Amygdala (tissue), 56 donors: Measurements from ENCODE around the gene PHB1.
"Not testable (repeated sequence)": the region's sequence is repeated elsewhere in the genome, so short reads cannot be mapped to it uniquely, and the experiment has no call there.

ENCODE experiments used
- DNase-seq, 56 donors: peaks; one replicate each; lab custom pipeline; 2025; lab: John Stamatoyannopoulos, UW

The PHB1 gene

GRCh38 chr17:49384951-49385350, 29.7 kb downstream of the PHB1 start:
- no peak for DNase-seq

DNA sequence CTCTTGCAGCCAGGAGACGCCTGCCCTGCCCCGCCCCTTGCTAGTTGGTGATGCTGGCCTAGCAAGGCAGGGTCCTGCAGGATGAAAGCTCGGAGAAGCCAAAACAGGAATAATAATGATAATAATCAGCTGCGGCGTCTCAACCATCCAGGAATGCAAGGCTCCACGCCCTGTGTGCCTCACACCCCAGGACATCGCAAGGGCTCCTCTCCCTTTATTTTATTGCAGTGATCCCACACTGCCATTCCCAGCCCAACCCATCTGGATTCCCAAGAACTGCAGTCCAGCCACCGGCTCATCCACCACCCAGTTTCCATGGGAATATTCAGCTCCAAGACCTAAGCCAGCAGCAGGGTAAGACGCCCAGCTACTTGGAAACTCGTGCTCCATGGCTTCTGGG, 31.6 kb downstream of the PHB1 start:
- no peak for DNase-seq

GRCh38 chr17:49382556-49382955, 32.1 kb downstream of the PHB1 start:
- DNase-seq: no peak

DNA sequence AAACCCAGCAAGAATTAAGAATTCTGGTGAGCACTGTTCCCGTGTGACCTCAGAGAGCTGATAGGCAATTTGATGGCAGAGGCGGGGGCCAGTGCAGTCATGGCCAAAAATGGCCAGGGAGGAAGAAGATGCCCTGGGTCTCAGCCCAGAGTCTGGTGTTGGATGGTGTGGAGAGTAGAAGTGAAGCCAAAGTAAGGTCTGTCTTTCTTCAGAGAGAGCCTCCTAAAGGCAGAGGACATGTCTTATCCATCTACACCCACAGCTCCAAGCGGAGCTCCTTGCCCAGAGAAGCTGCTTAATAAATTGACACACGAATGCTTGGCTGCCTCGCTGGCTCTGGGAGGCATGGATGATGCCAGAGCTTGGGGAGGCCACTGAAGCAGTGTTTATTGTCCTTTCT, 32.9 kb downstream of the PHB1 start:
- no peak for DNase-seq

DNA sequence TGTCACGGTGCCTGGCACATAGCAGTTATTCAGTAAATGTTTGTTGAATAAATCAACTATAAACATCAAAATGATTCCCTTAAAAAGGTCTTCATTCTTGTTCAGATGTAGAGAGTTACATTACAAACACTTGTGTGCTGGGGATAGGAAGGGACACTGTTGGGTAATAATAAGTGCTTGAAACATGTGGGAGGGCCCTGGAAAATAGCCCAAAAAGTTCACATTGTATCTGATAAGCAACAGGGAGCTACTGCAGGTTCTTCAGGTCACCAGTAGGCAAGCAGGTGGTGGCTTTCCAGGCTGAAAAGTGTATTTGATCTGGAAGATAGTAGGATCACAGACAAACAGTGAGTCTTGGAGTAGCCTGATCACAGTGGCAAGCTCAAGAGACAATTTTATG, 33.6 kb downstream of the PHB1 start:
- no peak for DNase-seq

DNA sequence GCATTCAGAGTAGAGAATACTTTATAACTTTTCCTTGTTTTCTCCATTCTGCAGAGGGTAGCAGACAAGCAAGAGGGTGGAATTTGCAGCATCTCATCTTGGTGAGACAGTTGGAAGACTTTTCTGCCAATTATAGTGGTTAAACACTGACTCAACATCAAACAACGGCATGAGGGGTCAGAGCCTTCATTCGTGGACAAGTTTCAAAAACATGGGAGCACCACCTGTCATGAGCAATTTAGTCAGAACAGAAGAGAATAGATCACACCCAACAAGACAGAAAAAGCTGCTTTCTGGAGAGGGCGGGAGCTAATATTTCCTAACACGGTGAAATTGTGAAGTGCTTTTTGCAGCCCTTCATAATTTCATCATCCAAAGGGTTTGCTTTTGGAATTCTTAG, 34.8 kb downstream of the PHB1 start:
- no peak for DNase-seq

- no peak for DNase-seq
These were observed 36.4 kb downstream of the PHB1 start for GRCh38 chr17:49378311-49378710.

- DNase-seq: no peak
These were observed 39.1 kb downstream of the PHB1 start for GRCh38 chr17:49375544-49375943.

- DNase-seq: no peak
These were observed 41.6 kb downstream of the PHB1 start for GRCh38 chr17:49373115-49373514.

- no peak for DNase-seq
These were observed 42.3 kb downstream of the PHB1 start for GRCh38 chr17:49372425-49372824.

DNA sequence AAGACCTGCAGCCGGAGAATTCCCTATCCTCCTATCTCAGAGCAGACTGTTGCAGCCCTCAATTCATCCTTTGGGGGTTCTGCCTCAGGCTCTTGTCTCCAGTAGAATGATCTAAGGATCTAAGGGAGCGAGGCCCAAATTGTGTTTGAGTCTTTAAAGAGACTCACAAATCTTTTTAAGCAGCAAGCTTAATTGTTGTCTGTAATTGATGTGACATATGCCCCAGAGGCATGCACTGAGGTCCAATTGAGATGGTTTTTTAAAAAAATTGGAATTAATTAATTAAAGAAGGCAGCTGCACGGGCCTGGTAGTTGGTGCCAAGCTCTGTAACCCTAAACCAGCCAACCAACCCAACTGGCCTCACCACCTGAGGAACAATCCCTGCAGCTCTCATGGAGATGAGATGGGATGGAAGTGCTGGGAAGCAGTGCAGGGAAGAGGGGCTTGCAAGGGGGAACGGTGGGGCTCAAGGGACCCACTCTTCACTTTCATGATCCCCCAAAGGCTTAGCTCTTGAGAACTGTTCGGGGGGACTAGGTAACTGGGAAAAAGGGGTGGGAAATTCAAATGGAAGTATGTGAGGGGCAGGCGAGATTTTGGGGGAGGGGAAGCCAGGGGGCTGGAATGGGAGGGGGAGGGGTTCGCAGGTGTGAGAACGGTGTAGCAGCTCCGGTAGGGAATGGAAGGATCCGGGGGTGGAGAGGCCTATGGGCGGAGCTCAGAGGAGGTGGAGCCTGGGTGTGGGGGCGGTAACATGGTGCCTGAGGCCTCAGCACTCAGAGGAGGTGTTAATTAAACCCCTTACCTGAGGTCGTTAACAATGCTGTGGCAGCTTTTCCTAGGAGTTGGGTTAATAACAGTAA, 43.5 kb downstream of the PHB1 start:
- no peak for DNase-seq

GRCh38 chr17:49369760-49370159, 44.9 kb downstream of the PHB1 start:
- no peak for DNase-seq

DNA sequence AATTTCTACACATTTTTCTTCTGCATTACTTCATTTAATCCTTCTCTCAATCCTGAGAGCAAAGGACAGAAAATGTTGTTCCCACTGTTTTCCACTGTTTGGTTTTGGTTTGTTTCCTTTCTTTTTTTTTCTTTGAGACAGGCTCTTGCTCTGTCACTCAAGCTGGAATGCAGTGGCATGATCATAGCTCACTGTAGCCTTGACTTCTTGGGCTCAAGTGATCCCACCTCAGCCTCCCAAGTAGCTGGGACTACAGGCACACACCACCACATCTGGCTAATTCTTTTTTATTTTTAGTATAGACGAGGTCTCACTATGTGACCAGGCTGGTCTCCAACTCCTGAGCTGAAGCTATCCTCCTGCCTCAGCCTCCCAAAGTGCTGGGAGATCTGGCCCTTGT, 45.6 kb downstream of the PHB1 start:
- DNase-seq: no peak

DNA sequence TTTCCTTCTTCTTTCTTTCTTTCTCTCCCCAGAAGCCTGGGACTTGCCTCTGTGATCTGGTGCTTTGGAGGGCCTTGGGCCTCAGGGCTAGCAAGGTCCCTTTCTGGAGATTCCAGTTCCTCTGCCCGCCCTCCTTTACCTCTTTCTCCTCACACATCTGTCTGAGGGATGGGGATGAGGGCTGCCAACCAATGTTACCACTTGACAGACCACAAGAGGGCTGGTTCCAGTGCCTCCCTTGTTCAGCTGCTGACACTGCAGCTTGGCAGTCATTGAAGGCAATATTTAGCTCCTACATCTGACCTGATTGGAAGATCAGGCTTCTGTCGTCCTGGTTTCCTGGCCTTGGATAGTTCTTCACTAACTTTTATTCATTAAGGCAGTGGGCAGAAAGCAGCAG, 49.0 kb downstream of the PHB1 start:
- DNase-seq: peak in 27 of 56 donors; percentile 2 to 67 (median 32)

GRCh38 chr17:49365126-49365525, 49.6 kb downstream of the PHB1 start:
- DNase-seq: not testable (repeated sequence)

DNA sequence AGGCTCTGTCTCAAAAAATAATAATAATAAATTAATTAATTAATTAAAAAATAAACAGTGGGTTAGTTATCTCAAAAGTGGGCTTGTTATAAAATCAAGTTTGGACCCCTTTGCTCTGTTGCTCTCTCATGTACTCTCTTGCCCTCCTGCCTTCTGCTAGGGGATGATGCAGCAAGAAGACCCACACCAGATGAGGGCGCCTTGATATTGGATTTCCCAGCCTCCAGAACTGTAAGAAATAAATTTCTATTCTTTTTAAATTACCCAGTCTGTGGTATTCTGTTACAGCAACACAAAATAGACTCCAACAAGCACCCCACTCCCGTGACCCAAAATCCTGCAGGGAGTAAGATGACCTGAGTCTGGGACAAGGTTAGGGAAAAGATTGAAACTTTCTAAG, 50.6 kb downstream of the PHB1 start:
- no peak for DNase-seq

- DNase-seq: no peak
These were observed 51.4 kb downstream of the PHB1 start for GRCh38 chr17:49363251-49363650.

DNA sequence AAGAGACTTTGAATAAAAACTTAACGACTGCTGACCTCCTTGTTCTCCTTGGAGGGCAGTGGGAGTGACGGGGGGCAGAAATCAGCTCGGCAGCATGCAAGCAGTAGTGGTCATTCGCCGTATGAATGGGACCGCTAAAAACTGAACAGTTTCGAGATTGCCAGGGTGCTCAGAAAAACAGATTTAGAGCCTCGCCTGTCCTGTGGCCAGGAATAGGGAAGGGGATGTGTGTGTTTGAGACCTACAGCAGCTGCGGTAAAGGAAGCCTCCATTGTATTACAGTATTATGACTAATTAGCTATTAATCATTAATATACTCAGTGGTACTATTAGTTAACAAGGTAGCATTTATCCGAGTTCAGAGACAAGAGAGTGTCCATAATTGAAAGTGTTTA, 52.0 kb downstream of the PHB1 start:
- DNase-seq: peak in 1 of 56 donors; percentile 48

DNA sequence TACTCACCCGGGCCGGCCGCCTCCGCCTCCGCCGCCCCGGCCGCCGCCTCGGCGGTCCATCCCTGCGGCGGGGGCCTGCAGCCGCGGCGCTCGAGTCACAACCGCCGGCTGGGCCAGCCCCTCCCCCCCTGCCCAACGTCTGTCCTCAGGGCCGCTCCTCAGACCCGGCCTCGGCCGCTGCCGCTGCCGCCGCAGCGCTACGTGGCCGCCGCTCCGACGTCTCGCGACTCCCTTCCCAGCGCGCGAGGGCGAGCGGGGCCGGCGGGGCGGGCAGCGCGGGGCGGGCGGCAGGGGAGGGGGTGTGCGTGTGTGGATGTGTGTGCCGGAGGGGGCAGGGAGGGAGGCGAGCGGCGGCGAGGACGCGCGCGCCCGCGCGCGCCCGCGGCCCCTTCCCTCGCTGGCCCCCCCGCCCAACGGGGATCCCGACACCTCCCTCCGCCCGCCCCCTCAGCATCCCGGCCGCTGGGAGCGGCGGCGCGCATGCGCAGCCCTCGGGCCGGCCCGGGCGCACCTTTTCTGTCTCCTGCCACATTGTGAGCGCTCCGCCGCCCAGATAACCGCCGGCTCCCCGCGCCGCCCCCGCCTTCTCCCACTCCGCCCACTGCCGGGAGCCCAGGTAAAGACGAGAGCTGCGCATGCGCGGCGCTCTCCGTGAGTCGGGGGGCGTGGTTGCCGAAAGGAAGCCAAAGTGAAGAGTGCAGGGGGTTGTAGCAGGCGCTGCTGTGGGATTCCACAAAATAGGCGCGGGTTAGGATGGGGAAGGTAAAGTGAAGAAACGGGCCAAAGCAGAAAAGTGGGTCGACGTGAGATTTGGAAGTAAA, 52.6 kb downstream of the PHB1 start, which contains the start of gene ZNF652:
ZNF652 (minus strand) TSS at position 349 of the 821 bp plus-strand sequence. CDS start 44,525 bp downstream, outside the sequence.
- peak in 55 of 56 donors; percentile 45 to 94 (median 82) for DNase-seq

DNA sequence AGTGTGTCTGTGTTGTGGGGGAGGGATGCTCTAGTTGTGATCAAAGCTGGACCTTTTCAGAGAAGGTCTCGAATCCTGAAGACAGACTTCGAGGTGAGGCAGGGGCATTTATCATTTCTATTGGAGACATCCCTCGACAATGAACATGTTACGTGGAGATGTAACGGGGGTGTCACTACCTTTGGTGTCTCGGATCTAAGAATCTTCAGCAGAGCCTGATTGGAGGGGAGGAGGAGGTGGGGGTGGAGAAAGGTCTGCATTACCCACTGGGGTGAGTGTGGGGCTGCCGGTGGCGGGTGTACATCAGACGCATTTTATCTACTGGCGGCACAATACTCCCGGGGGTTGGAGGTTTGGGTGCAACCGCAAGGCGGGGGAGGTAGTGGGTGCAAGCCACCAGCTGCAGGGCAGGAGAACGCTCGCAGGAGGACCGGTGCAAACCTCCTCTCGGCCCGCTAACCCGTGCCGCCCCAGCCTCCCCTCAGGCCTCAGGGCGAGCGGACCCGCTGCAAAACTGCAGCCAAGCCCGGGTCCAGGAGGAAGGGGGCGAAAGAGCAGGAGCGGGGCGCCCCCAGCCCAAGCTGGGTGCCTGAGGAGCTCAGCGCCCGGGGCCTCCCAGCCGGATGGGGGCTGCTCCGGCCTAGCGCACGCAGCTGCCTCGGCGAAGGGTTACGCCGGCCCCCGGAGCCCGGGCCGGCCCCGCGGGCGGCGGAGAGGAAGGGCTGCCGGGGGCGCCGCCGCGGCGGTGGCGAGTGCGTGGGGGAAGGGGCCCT, 53.4 kb downstream of the PHB1 start:
- DNase-seq: peak in 37 of 56 donors; percentile 9 to 70 (median 46)

- DNase-seq: peak in 8 of 56 donors; percentile 15 to 54 (median 48)
These were observed 53.9 kb downstream of the PHB1 start for GRCh38 chr17:49360796-49361128.
